Measurements from ENCODE around the gene FRAT1.
"Not testable (repeated sequence)": the region's sequence is repeated elsewhere in the genome, so short reads cannot be mapped to it uniquely, and the experiment has no call there.

Gene FRAT1, protein sequence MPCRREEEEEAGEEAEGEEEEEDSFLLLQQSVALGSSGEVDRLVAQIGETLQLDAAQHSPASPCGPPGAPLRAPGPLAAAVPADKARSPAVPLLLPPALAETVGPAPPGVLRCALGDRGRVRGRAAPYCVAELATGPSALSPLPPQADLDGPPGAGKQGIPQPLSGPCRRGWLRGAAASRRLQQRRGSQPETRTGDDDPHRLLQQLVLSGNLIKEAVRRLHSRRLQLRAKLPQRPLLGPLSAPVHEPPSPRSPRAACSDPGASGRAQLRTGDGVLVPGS

DNA sequence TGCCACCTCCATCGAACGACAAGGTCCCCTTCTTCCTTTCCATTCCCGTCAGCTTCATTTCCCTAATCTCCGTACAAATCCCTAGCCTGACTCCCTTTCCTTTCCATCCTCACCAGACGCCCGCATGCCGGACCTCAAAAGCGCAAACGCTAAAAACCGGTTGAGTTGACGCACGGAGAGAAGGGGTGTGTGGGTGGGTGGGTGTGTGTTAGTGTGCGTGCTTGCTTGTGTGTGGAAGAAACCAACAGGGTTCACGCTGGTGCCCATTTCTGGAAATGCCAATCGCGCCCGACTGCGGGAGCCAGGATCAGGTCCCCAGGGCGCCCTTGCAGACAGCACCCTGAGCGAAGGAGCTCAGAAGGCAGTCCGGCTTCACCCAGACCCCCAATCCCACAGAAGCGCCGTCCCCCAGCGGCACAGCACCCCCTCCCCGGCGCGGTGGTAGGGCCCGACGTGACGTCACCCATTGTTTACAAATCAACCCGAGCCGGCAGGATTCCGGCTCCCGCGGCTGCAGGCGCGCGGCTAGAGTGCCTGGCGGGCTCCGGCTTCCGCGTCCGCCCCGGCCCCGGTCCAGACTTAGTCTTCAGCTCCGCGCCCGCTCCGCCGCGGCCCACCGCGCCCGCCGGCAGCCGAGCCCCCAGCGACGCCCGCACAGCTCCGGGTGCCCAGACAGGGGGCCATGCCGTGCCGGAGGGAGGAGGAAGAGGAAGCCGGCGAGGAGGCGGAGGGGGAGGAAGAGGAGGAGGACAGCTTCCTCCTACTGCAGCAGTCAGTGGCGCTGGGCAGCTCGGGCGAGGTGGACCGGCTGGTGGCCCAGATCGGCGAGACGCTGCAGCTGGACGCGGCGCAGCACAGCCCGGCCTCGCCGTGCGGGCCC is at the start of gene FRAT1:
Gene FRAT1 (plus strand): TSS at position 500 of the 880 bp plus-strand sequence. CDS start 183 bp downstream, at position 683.
- peak; percentile 76 to 80 for DNase-seq (ENCODE audit: low read depth in 2 of 2, low spot score in 1 of 2)

DNA sequence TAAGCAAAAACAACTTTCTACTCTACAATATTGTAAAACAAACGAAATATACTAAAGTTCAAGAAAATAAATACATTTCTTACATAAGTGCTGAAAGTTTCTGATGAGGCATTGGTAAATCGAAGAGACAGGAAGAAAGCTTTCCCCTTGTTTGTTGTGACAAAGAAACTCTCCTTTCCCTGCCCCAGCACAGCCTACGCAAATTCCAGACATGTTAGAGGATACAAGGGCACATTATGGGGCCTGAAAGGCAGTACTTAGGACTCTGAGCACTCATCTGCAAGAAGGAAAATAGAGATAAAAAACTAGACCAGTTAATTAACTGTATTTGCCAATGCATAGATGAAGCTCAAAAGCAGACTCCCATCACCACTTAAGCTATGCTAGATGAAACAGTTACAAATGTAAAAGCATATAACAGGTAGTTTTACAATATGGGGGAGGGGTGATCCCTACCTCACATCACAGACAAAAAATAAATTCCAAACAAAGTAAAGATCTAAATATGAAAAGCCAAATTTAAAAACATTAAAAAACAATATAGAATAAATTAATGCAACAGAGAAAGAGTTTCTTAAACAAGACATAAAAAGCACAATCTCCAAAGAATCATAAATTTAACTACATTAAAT is 48.4 kb upstream of the FRAT1 start:
- DNase-seq (ENCODE audit: low read depth in 2 of 2, low spot score in 1 of 2), result no peak

DNA sequence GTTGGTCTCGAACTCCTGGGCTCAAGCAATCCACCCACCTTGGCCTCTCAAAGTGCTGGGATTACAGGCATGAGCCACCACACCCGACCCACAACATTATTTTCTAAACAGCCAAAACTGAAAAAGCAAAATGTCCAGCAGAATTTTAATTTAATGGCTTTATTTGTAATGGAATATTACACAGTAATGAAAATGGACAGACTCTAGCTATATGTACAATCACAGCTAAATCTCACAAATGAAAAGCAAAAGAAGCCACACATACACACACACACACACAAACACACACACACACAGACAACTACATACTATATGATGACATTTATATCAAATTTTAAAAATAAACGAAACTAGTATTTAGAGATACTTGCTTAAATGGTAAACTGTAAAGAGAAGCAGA is 45.4 kb upstream of the FRAT1 start:
- DNase-seq (ENCODE audit: low read depth in 2 of 2, low spot score in 1 of 2), result no peak

DNA sequence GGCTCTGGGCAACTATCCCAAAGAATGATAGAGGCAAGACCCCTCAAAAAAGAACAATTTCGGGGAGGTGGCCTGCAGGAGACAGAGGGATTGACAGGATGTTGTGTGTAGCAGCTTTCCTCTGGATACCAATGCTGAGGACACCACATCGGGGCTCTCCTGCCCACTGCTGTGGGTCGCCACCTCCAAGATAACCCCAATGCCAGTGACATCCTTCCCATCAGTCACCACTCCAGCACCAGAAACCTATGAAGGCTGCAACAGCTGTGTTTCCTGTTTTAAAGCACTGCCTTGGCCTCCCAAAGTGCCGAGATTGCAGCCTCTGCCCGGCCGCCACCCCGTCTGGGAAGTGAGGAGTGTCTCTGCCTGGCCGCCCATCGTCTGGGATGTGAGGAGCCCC is 44.2 kb upstream of the FRAT1 start:
- no peak for DNase-seq (ENCODE audit: low read depth in 2 of 2, low spot score in 1 of 2)

DNA sequence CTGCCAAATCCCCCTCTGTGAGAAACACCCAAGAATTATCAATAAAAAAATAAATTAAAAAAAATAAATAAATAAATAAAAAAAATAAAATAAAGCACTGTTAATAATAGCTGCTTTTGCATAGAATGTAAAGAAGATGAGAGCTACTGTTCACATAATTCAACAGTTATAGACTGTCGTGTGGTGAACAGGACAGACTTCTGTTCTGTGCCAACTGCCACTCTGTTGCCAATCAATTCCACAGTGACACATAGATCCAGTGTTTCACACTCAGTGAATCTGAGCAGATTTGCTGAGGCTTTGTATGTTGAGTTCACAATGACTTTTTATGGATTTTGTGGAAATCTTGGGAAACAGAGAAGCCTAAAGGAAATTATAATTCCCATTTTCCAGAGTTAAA is 41.5 kb upstream of the FRAT1 start:
- DNase-seq (ENCODE audit: low read depth in 2 of 2, low spot score in 1 of 2), result no peak

DNA sequence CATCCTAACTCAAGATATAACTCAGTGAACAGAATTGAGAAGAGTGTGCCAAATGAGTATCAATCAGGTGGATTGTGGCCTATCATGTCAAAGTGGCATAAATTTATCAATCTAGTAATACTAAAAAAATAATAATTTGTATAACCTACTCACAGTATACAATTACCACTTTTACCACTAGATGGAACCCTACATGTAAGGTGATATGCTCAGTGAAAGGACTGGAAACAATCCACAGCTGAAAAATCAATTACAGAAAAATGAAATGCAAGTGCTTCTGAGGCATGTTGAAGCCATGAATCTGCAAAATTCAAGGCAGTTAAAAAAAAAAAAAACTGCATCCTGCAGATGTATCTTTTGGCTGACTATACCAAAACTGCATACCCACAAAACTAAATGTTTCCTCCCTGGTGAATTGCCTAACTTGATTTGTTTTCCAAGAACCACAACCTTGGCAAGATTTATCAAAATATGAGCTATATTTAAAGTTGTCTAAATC is 40.5 kb upstream of the FRAT1 start:
- DNase-seq (ENCODE audit: low read depth in 2 of 2, low spot score in 1 of 2), result no peak

DNA sequence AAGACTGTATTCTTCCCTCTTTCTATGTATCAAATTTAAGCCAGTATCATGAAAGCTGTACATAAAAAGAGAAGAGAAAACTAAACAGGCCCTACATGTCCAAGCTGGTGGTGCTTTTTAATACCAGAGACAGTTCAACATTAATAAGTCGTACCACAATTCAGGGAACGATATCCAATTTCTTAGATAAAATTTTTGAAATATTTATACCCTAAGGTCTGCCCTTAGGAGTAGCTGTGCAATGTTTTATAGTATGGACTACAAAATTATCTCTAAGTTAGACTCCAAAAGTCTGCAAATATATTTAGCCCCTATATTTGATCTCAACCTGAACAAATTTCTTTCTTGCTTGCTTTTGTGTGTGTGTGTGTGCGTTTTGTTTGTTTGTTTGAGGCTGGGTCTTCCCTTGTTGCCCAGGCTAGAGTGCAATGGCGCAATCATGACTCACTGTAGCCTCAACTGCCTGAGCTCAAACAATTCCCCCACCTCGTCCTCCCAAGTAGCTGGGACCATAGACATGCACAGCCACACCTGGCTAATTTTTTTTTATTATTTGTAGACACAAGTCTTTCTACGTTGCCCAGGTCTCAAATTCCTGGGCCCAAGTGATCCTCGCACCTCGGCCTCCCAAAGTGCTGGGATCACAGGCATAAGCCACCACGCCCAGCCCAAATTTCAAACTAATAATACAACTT is 39.8 kb upstream of the FRAT1 start:
- no peak for DNase-seq (ENCODE audit: low read depth in 2 of 2, low spot score in 1 of 2)

DNA sequence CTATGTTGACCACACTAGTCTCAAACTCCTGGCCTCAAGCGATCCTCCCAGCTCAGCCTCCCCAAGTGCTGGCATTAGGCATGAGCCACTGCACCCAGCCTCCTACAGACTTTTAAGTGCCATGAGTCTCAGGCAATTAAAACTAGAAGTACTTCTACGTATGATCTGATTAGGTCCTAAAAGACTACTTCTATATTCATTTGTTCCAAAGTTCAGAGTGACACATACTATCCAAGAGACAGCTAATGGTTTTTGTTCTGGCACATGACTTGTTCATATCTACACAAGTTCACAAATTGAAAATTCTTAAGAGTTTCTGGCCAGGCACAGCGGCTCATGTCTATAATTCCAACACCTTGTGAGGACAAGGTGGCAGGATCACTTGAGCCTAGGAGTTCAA is 38.3 kb upstream of the FRAT1 start:
- DNase-seq (ENCODE audit: low read depth in 2 of 2, low spot score in 1 of 2), result no peak

DNA sequence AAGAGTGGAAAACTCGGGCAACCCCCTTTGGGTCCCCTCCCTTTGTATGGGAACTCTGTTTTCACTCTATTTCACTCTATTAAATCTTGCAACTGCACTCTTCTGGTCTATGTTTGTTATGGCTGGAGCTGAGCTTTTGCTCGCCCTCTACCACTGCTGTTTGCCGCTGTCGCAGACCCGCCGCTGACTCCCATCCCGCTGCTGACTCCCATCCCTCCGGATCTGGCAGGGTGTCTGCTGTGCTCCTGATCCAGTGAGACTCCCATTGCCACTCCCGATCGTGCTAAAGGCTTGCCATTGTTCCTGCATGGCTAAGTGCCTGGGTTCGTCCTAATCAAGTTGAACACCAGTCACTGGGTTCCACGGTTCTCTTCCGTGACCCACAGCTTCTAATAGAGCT is 29.0 kb upstream of the FRAT1 start:
- DNase-seq (ENCODE audit: low read depth in 2 of 2, low spot score in 1 of 2), result not testable (repeated sequence)

DNA sequence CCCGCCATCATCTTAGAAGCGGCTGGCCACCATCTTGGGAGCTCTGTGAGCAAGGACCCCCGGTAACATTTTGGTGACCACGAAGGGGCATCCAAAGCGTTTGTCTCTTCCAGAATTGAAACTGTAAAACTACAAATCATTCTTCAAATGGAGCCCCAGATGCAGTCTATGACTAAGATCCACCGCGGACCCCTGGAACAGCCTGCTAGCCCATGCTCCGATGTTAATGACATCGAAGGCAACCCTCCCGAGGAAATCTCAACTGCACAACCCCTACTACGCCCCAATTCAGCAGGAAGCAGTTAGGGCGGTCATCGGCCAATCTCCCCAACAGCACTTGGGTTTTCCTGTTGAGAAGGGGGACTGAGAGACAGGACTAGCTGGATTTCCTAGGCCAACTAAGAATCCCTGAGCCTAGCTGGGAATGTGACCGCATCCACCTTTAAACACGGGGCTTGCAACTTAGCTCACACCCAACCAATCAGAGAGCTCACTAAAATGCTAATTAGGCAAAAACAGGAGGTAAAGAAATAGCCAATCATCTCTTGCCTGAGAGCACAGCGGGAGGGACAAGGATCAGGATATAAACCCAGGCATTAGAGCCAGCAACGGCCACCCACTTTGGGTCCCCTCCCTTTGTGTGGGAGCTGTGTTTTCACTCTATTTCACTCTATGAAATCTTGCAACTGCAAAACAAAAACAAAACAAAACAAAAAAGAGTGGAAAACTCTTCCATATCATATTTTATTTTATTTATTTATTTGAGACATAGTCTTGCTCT is 28.3 kb upstream of the FRAT1 start:
- not testable (repeated sequence) for DNase-seq (ENCODE audit: low read depth in 2 of 2, low spot score in 1 of 2)

DNA sequence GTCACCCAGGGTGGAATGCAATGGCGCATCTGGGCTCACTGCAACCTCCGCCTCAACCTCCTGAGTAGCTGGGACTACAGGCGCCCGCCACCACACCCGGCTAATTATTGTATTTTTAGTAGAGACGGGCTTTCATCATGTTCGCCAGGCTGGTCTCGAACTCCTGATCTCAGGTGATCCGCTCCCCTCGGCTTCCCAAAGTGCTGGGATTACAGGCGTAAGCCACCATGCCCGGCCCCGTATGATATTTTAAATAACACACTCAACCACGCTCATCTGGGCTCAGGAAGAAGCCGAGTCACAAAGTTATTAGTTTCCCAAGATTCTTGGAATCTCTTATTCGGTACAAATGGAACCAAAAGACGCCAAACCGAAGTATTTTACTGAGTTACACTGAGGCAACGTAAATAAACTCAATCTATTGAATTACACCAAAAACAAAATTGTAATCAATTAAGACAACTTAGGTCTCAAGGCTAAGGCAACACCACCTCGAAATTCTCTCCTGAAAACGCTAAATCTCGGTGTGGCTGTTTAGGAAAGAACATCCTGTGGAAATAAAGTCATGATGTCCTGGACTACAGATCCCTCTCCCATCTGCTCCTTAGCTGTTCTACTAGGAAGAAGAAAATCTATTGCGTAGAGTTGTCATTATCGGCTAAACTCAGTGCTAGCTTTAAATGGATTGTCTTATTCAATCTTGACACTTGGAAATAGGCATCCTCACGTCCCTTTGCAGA is 27.5 kb upstream of the FRAT1 start:
- DNase-seq (ENCODE audit: low read depth in 2 of 2, low spot score in 1 of 2), result no peak

DNA sequence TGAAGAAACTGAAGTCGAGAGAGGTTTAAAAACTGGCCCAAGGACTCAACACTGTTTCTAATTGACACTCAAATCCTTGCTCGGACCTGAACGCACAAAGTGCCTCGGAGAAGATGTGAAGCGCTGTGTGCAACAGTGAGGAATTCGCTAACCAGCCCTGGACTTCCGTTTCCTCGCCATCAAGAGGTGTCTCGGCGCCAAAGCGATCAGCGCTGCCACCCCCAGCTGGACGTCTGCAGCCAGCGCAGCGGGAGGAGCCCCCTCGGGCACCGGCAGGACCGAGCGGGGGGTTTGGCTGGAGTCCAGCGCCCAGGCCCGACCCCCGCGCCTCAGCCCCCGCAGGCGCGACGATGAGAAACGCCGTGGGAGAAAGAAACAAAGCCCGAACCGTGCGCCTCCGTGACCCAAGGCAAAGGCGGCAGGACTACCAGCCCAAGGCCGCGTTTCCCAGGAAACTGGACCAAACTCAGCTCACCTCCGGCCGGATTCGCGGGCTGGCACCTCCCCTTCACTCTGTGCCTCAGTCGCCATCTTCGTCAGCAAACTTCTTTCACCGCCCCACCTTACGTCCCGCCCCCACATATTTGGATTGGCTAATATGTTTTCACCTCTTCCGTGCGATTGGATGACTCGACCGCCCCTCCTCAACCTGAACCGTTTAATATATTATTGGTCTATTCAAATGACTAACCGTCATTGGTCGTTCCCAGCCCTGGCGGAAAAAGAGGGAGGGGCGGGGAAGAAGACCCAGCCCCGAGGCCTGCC is 26.8 kb upstream of the FRAT1 start, which contains the start of gene ARHGAP19:
Gene ARHGAP19 (minus strand): TSS at position 541 of the 765 bp plus-strand sequence. CDS start 10 bp downstream, at position 531.
- DNase-seq (ENCODE audit: low read depth in 2 of 2, low spot score in 1 of 2), result peak; percentile 84 to 86

DNA sequence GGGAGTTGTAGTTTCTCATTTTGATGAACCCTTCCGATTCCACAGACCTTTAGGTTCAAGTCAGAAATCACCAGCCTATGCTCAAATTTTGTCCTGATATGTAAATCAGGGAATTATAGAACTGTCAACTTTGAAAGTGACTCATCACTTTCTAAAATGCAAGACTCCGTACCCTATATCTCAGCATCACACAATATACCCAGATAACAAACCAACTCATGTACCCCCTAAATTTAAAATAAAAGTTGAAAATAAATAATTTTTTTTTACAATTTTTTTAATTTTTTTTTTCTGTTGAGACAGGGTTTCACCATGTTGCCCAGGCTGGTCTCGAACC is 26.2 kb upstream of the FRAT1 start:
- DNase-seq (ENCODE audit: low read depth in 2 of 2, low spot score in 1 of 2), result no peak

DNA sequence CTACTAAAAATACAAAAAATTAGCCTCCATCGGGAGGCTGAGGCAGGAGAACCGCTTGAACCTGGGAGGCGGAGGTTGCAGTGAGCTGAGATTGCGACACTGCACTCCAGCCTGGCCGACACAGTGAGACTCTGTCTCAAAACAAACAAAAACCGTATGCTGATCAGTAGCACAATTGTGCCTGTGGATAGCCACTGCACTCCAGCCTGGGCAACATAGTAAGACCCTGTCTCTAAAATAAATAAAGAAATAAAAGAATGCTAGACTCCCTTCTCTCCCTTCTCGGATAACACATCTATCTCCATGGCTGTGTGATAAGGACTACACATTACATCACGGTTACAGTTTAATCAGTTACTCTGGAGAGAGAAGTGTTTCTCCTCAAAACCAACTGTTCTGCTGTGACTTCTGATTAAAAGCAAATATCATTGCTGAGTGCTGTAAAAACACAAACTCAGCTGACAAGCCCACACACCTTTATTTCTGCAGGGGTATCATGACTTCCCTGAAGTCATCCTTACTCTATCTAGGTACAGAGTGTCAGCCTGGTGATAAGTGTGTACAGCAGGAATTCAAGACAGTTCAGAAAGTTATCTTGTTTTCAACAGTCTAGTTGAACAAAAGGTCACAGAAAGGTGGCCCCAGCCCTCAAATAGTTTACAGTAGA is 21.4 kb upstream of the FRAT1 start:
- DNase-seq (ENCODE audit: low read depth in 2 of 2, low spot score in 1 of 2), result no peak

DNA sequence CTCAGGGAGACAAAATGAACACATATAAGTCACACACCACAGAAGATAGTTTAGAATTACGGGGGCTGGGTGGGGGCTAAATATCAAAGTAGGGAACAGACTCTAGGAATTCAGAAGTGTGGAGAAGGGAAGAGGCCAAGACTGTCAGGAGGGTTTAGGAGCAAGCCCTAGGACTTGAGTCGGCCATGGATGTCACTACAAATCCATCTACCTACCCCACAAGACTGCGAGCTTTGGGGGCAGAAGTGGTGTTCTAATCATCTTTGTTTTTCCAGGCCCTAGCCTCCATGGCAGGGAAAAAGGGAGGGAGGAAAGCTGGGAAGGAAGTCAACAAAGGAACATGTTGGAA is 20.9 kb upstream of the FRAT1 start:
- DNase-seq (ENCODE audit: low read depth in 2 of 2, low spot score in 1 of 2), result no peak

DNA sequence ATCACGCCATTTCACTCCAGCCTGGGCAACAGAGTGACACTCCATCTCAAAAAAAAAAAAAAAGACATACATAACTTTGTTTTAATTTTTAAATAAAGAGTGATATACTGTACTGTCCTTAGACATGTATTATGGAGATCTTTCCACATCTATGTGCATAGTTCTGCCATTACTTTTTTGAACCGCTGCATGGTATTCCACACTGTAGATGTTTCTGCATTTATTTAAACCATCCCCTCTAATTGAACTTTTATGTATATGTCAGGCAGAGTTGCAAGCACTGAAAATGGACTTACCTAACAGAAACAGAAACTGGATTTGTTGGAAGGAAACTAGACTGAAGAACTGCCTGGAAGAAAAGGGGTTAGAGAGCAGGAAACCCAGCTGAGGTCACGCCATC is 18.1 kb upstream of the FRAT1 start:
- no peak for DNase-seq (ENCODE audit: low read depth in 2 of 2, low spot score in 1 of 2)

DNA sequence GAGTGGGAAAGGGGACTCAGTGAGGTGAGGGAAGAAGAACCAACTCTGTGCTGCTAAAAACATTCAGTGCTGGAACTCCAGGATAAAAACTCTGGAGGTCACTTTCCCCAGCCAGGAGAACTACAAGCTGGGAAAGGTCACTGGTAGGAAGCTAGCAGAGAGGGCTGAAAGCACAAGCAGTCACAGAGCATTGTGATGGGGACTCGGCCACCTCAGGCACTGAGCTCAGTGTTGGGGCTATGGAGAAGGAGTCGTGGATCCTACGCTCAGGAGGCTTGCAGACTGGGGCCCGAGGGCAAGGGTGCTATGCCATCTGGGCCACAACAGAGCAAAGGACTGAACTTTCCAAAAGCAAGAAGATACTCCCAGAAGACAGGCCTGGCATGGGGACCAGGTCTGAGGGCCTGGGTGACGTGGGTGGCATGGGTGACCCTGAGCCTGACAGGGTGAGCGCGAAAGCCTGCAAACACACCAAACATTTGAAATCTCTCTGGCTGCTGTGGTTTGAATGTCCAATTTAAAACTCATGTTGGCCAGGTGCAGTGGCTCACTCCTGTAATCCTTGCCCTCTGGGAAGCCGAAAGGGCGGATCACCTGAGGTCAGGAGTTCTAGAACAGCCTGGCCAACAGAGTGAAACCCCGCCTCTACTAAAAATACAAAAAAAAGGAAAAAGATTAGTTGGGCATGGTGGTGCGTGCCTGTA is 16.8 kb upstream of the FRAT1 start:
- no peak for DNase-seq (ENCODE audit: low read depth in 2 of 2, low spot score in 1 of 2)

DNA sequence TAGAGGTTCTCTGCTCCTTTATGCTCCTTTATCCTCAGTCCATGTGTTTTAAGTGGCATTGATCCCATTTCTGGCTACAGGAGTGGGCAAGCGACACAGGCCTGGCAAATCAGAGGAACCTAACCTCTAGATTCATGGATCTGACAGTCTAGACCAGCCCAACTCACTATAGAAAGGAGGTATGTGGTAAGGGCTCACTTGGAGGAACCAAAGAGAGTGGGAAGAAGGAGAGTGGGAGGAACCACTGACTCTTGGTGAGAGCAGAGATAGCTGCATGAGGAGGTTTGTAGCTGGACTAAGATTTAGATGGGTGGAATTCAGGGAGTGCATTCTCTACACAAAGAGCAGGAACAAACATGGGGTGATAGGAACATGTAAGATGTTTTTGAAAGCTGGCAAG is 11.6 kb upstream of the FRAT1 start:
- no peak for DNase-seq (ENCODE audit: low read depth in 2 of 2, low spot score in 1 of 2)
